ENCODE measurements around the gene DMTF1.
"Not testable (repeated sequence)": the region's sequence is repeated elsewhere in the genome, so short reads cannot be mapped to it uniquely, and the experiment has no call there.

Gene DMTF1

GRCh38 chr7:87152112-87152896 lies at the start of gene DMTF1:
DMTF1 (plus strand) TSS chr7:87152453; CDS start chr7:87164942, 12,489 bp downstream.
- peak; percentile 87 for DNase-seq (ENCODE audit: low read depth)

GRCh38 chr7:87105401-87105800 lies 46.9 kb upstream of the DMTF1 start:
- DNase-seq (ENCODE audit: low read depth): no peak

- no peak for DNase-seq (ENCODE audit: low read depth)
Measured at GRCh38 chr7:87106974-87107612, 45.2 kb upstream of the DMTF1 start.

- no peak for DNase-seq (ENCODE audit: low read depth)
Measured at GRCh38 chr7:87107949-87108776, 44.1 kb upstream of the DMTF1 start.

GRCh38 chr7:87110778-87111177 lies 41.5 kb upstream of the DMTF1 start:
- no peak for DNase-seq (ENCODE audit: low read depth)

GRCh38 chr7:87111877-87112276 lies 40.4 kb upstream of the DMTF1 start:
- no peak for DNase-seq (ENCODE audit: low read depth)

GRCh38 chr7:87113077-87113476 lies 39.2 kb upstream of the DMTF1 start:
- DNase-seq (ENCODE audit: low read depth): no peak

GRCh38 chr7:87113904-87114303 lies 38.3 kb upstream of the DMTF1 start:
- not testable (repeated sequence) for DNase-seq (ENCODE audit: low read depth)

- not testable (repeated sequence) for DNase-seq (ENCODE audit: low read depth)
Measured at GRCh38 chr7:87115772-87116171, 36.5 kb upstream of the DMTF1 start.

GRCh38 chr7:87116315-87116714 lies 35.9 kb upstream of the DMTF1 start:
- DNase-seq (ENCODE audit: low read depth): no peak

GRCh38 chr7:87119581-87119980 lies 32.7 kb upstream of the DMTF1 start:
- no peak for DNase-seq (ENCODE audit: low read depth)

- DNase-seq (ENCODE audit: low read depth): no peak
Measured at GRCh38 chr7:87123105-87123504, 29.1 kb upstream of the DMTF1 start.

- no peak for DNase-seq (ENCODE audit: low read depth)
Measured at GRCh38 chr7:87127019-87127418, 25.2 kb upstream of the DMTF1 start.

- DNase-seq (ENCODE audit: low read depth): no peak
Measured at GRCh38 chr7:87128861-87129267, 23.4 kb upstream of the DMTF1 start.

GRCh38 chr7:87129332-87129731 lies 22.9 kb upstream of the DMTF1 start:
- no peak for DNase-seq (ENCODE audit: low read depth)

- DNase-seq (ENCODE audit: low read depth): no peak
Measured at GRCh38 chr7:87129848-87130247, 22.4 kb upstream of the DMTF1 start.

GRCh38 chr7:87131771-87132170 lies 20.5 kb upstream of the DMTF1 start:
- no peak for DNase-seq (ENCODE audit: low read depth)

GRCh38 chr7:87137271-87137670 lies 15.0 kb upstream of the DMTF1 start:
- DNase-seq (ENCODE audit: low read depth): no peak

- DNase-seq (ENCODE audit: low read depth): no peak
Measured at GRCh38 chr7:87139514-87139913, 12.7 kb upstream of the DMTF1 start.

GRCh38 chr7:87140271-87140748 lies 11.9 kb upstream of the DMTF1 start:
- DNase-seq (ENCODE audit: low read depth): no peak

- DNase-seq (ENCODE audit: low read depth): no peak
Measured at GRCh38 chr7:87144173-87144657, 8.0 kb upstream of the DMTF1 start.

GRCh38 chr7:87146740-87147386 lies 5.4 kb upstream of the DMTF1 start:
- DNase-seq (ENCODE audit: low read depth): no peak

Measured in activated T-cell treated with anti-CD3 and anti-CD28 coated beads for 48 hours (primary cell).